GM12875 (cell line): ENCODE results near the gene CAVIN1.

ENCODE experiments used
- H3K4me3 ChIP-seq: one replicate; pipeline ENCODE4 v1.5.1; 2011; ENCODE audit warnings: low read depth, low read length, control low read depth
- TF ChIP-seq, protein P1 (sequence below): IDR thresholded peaks from 2 replicates; pipeline ENCODE4 v1.5.1; 2011; ENCODE audit warnings: low read depth, mild to moderate bottlenecking, control low read depth, inconsistent platforms, low read length, moderate library complexity, borderline replicate concordance; ENCODE audit not compliant: insufficient read depth

The CAVIN1 gene

GRCh38 chr17:42413464-42414040 is 9.5 kb downstream of the CAVIN1 start:
- H3K4me3 ChIP-seq, result no peak overlapping the region
- TF ChIP-seq, protein P1, sequence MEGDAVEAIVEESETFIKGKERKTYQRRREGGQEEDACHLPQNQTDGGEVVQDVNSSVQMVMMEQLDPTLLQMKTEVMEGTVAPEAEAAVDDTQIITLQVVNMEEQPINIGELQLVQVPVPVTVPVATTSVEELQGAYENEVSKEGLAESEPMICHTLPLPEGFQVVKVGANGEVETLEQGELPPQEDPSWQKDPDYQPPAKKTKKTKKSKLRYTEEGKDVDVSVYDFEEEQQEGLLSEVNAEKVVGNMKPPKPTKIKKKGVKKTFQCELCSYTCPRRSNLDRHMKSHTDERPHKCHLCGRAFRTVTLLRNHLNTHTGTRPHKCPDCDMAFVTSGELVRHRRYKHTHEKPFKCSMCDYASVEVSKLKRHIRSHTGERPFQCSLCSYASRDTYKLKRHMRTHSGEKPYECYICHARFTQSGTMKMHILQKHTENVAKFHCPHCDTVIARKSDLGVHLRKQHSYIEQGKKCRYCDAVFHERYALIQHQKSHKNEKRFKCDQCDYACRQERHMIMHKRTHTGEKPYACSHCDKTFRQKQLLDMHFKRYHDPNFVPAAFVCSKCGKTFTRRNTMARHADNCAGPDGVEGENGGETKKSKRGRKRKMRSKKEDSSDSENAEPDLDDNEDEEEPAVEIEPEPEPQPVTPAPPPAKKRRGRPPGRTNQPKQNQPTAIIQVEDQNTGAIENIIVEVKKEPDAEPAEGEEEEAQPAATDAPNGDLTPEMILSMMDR, result no peak

DNA sequence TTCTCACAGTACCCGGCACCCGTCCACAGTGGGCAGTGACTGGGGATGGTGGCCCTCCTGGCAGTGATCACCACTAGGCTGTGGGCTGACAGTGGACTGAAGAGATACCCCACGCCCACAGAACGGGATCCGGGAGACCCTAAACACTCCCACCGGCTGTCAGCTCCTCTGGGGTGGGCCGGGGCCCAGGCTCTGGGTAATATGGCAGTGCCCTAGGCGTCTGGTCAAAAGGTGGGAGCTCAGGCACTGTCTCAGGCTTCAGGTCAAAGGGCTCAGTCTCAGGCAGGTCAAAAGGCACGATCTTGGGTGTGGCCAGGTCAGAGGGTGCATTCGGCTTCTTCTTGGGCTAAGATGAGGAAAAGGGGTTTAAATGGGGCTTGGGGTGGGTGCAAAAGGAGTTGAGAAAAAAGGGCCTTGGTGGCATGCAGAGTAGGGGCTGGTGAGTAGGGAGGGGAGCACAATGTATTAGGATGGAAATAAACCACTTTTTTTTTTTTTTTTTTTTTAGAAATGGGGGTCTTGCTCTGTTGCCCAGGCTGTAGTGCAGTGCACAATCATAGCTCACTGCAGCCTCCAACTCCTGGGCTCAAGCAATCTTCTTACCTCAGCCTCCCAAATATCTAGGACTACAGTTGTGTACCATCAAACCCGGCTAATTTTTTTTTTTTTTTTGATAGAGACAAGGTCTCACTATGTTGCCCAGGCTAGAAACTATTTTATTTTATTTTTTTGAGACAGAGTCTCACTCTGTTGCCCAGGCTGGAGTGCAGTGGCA is 11.0 kb downstream of the CAVIN1 start:
- no peak overlapping the region for H3K4me3 ChIP-seq
- TF ChIP-seq, protein P1, result no peak

GRCh38 chr17:42411361-42411760 is 11.7 kb downstream of the CAVIN1 start:
- TF ChIP-seq, protein P1, result no peak
- no peak overlapping the region for H3K4me3 ChIP-seq

- H3K4me3 ChIP-seq, result no peak overlapping the region
- TF ChIP-seq, protein P1, result no peak
Measured at GRCh38 chr17:42410319-42410685, 12.8 kb downstream of the CAVIN1 start.

DNA sequence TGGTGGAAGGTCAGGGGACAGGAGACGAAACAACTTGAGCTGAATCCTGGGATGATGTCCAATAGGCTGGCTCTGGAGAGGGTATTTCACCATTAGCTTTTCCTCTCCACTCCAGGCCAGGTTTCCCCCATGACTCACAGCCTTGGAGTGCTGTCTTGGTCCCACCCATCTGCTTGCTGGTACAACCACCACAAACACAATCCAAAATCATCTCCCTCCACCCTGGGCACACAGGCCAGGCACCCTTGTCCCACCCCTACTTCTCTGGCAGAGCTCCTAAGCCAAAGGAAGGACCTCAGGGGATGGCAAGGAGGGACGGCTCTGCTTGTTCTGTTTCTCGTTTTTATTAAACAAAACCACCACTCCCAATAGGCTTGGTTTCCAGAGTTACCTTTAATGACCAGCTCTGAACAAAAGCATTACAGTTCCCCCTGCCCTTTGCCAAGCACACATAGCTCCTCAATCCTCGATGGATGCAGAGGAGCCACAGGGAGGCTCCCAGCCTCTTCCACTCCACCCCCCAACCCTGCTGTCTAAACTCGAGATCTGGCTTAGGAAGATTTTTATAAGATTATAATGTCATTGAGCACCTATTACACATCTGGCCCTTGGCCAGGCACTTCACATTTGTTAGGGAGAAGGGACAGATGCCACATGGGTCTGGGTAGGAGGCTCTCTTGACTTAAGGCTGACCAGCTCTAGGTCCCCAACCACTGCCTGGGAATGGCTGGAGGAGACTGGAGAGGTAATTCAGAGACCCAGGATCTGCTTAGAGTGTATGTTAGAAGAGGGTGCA is 13.3 kb downstream of the CAVIN1 start:
- H3K4me3 ChIP-seq, result no peak overlapping the region
- TF ChIP-seq, protein P1, result no peak

GRCh38 chr17:42408061-42408460 is 15.0 kb downstream of the CAVIN1 start:
- TF ChIP-seq, protein P1, result no peak
- no peak overlapping the region for H3K4me3 ChIP-seq
